GM12878 (cell line): ENCODE measurements around the gene EGF. TPM values are rescaled to one million over a fixed set of nuclear protein-coding genes. Genes with fewer than 3 reads are reported as not detected.

ENCODE experiments used
- ATAC-seq: fragments of 200-7000 bp; cut with Tn5 transposase; 3 replicates; pipeline ENCODE4 v1.9.1; 2020; ENCODE audit warnings: mild to moderate bottlenecking, moderate library complexity
- BruUV-seq: library from RNA; stranded (reverse); fragments of 400-500 nt; replicated peaks from 2 replicates; lab custom pipeline; 2021; lab: Mats Ljungman, UMichigan
- CTCF ChIA-PET: fragments of 300-600 bp; sonication (Branson Sonifier 250); formaldehyde crosslinking; extraction: SDS; loops from one replicate; lab custom pipeline; 2021; ENCODE audit warnings: inconsistent platforms; lab: Yijun Ruan, JAX
- POLR2A ChIA-PET: fragments of 350-600 bp; formaldehyde crosslinking; extraction: SDS; loops from one replicate; lab custom pipeline; 2021; ENCODE audit warnings: inconsistent platforms; lab: Charles Lee
- RAD21 ChIA-PET: fragments of 300-600 bp; sonication (Branson Sonifier 250); formaldehyde crosslinking; loops from one replicate; lab custom pipeline; 2023; ENCODE audit warnings: antibody characterized with exemption; ENCODE audit not compliant: unreplicated experiment; lab: Charles Lee
- SMC1A ChIA-PET: fragments of 300-600 bp; sonication (Branson Sonifier 250); formaldehyde crosslinking; loops from one replicate; lab custom pipeline; 2023; ENCODE audit not compliant: unreplicated experiment, uncharacterized antibody; lab: Charles Lee
- DNase-seq: peaks from one replicate; pipeline ENCODE4 v3.0.0-alpha.2; 2011; ENCODE audit warnings: low read depth, low spot score
- FAIRE-seq: peaks from 3 replicates; lab custom pipeline; 2011; peaks lifted over from hg19 to GRCh38; lab: Jason Lieb, UNC
- H2AFZ ChIP-seq: 2 replicates; pipeline ENCODE4 v1.6.0; 2011; ENCODE audit warnings: low read depth, low read length, control low read depth; ENCODE audit not compliant: control insufficient read depth
- H3K27ac ChIP-seq: 2 replicates; pipeline ENCODE4 v1.5.1; 2011; ENCODE audit warnings: control low read depth; ENCODE audit not compliant: control insufficient read depth, insufficient read depth
- H3K27me3 ChIP-seq, 2 experiments: replicated peaks in 1 of 2; 2 replicates each; pipeline versions ENCODE4 v1.6.0 to v1.6.1; 2011; ENCODE audit warnings: low read length in 1 of 2; ENCODE audit not compliant: control insufficient read depth in 2 of 2, insufficient read depth in 2 of 2
- H3K36me3 ChIP-seq, 2 experiments: 2 replicates each; pipeline ENCODE4 v1.5.1; 2011; ENCODE audit warnings: low read length in 1 of 2; ENCODE audit not compliant: control insufficient read depth in 2 of 2, insufficient read depth in 2 of 2
- H3K4me1 ChIP-seq: 2 replicates; pipeline ENCODE4 v1.6.1; 2011; ENCODE audit warnings: mild to moderate bottlenecking, low read length, moderate library complexity, mixed read lengths; ENCODE audit not compliant: control insufficient read depth, insufficient read depth
- H3K4me2 ChIP-seq: 2 replicates; pipeline ENCODE4 v1.6.0; 2011; ENCODE audit warnings: control low read depth; ENCODE audit not compliant: control insufficient read depth, insufficient read depth
- H3K4me3 ChIP-seq: fragments of 200-600 bp; sonication (generic); 2 replicates; pipeline ENCODE4 v1.5.1; 2016
- H3K79me2 ChIP-seq: 2 replicates; pipeline ENCODE4 v1.6.0; 2011; ENCODE audit warnings: low read length; ENCODE audit not compliant: control insufficient read depth, insufficient read depth
- H3K9ac ChIP-seq: 2 replicates; pipeline ENCODE4 v1.8.0; 2011; ENCODE audit warnings: low read length, control low read depth, mixed read lengths; ENCODE audit not compliant: control insufficient read depth, insufficient read depth
- H3K9me3 ChIP-seq: replicated peaks from 3 replicates; pipeline ENCODE4 v1.5.1; 2011; ENCODE audit warnings: mild to moderate bottlenecking, low read length; ENCODE audit not compliant: control insufficient read depth, insufficient read depth
- H4K20me1 ChIP-seq: 2 replicates; pipeline ENCODE4 v1.6.0; 2011; ENCODE audit not compliant: control insufficient read depth, insufficient read depth
- BCL11A ChIP-seq: IDR thresholded peaks from 2 replicates; pipeline ENCODE4 v1.6.1; 2011; ENCODE audit warnings: low read depth, low read length
- CBFB ChIP-seq: IDR thresholded peaks from 2 replicates; pipeline ENCODE4 v1.6.1; 2016; ENCODE audit warnings: antibody characterized with exemption, low read depth
- CEBPB ChIP-seq, 2 experiments: fragments of 150-350 bp in 1 of 2; IDR thresholded peaks; 2 replicates each; pipeline ENCODE4 v1.6.1; 2012 to 2014; ENCODE audit warnings: low read depth in 2 of 2, low read length in 2 of 2, borderline replicate concordance in 1 of 2, inconsistent platforms in 1 of 2
- CREB1 ChIP-seq: IDR thresholded peaks from 2 replicates; pipeline ENCODE4 v1.6.1; 2012; ENCODE audit warnings: low read depth, mild to moderate bottlenecking, inconsistent platforms
- HCFC1 ChIP-seq: fragments of 150-350 bp; IDR thresholded peaks from 2 replicates; pipeline ENCODE4 v1.6.1; 2014; ENCODE audit warnings: low read length
- KLF5 ChIP-seq: fragments of 450-650 bp; IDR thresholded peaks from 2 replicates; pipeline ENCODE4 v1.6.1; 2014; ENCODE audit warnings: mild to moderate bottlenecking; ENCODE audit not compliant: partially characterized antibody
- NR2C1 ChIP-seq: fragments of 450-650 bp; IDR thresholded peaks from 2 replicates; pipeline ENCODE4 v1.6.1; 2017; ENCODE audit warnings: antibody characterized with exemption, mild to moderate bottlenecking, moderate library complexity
- NRF1 ChIP-seq: conservative IDR thresholded peaks from 2 replicates; pipeline ENCODE4 v1.6.1; 2011; ENCODE audit warnings: mild to moderate bottlenecking, low read depth, low read length, improper control_type of control experiment
- ZNF384 ChIP-seq: IDR thresholded peaks from 2 replicates; pipeline ENCODE4 v1.6.1; 2012; ENCODE audit warnings: low read depth, mild to moderate bottlenecking, low read length, improper control_type of control experiment, borderline replicate concordance
- WGBS: methylation state at CpG from one replicate; pipeline ENCODE4 v1.1.6; 2016; ENCODE audit warnings: low lambda C conversion rate; ENCODE audit not compliant: insufficient replicate concordance, insufficient coverage; ENCODE audit errors: missing lambda C conversion rate; 5-methylcytosine and 5-hydroxymethylcytosine counted together
- in situ Hi-C: fragments of 300-500 bp; cut with MboI; formaldehyde crosslinking; loops from 9 replicates; pipeline ENCODE4 v1.14.3; 2018; ENCODE audit warnings: mixed read lengths
- intact Hi-C: fragments of 100-400 bp; cut with micrococcal nuclease; formaldehyde crosslinking; loops from one replicate; pipeline ENCODE4 v1.14.2; 2022; ENCODE audit not compliant: unreplicated experiment
- polyA plus RNA-seq, 11 experiments: library from polyadenylated mRNA; depleted of rRNA in 4 of 11; unstranded in 6 of 11; stranded (reverse) in 5 of 11; fragments of >200 nt; fragmentation: Nextera tagmentation in 4 of 11; fragmentation: Illumina TruSeq in 1 of 11; extraction: Ambion mirVana in 4 of 11; extraction: Trizol in 1 of 11; gene quantifications; 1 replicate in 1 of 11; 2 replicates in 10 of 11; pipeline versions ENCODE4 v1.2.1 to v1.2.3, GENCODE V29; 2011 to 2016; ENCODE audit warnings: inconsistent platforms in 2 of 11, missing spikeins in 2 of 11, low read depth in 1 of 11
- total RNA-seq, 4 experiments: library from RNA; depleted of rRNA in 3 of 4; stranded (reverse); fragments of >200 nt in 3 of 4; fragmentation: Illumina TruSeq in 1 of 4; extraction: Trizol in 1 of 4; gene quantifications; 2 replicates each; pipeline versions ENCODE4 v1.2.1 to v1.2.3, GENCODE V29; 2013 to 2021
- TF ChIP-seq, protein P1 (sequence below): fragments of 450-650 bp; formaldehyde crosslinking; IDR thresholded peaks from 2 replicates; pipeline ENCODE4 v1.4.0; 2022; ENCODE audit warnings: mild to moderate bottlenecking, moderate library complexity
- TF ChIP-seq, protein P2 (sequence below): fragments of 450-650 bp; IDR thresholded peaks from 2 replicates; pipeline ENCODE4 v1.6.1; 2016; ENCODE audit warnings: mild to moderate bottlenecking, moderate library complexity, borderline replicate concordance
- TF ChIP-seq, protein P3 (sequence below): IDR thresholded peaks from 2 replicates; pipeline ENCODE4 v1.6.1; 2011; ENCODE audit warnings: mild to moderate bottlenecking, low read depth, low read length, moderate library complexity; ENCODE audit not compliant: insufficient replicate concordance
- TF ChIP-seq, protein P4 (sequence below): IDR thresholded peaks from 2 replicates; pipeline ENCODE4 v1.6.1; 2012; ENCODE audit warnings: low read depth, low read length, improper control_type of control experiment

Gene EGF
- total and polyA plus RNA-seq, 10 of the 15 experiments (the other 5 are each of a cell fraction or from before 2014, with no cell fraction given): 0.02 to 0.90 (median 0.19) TPM; not detected in 4

DNA sequence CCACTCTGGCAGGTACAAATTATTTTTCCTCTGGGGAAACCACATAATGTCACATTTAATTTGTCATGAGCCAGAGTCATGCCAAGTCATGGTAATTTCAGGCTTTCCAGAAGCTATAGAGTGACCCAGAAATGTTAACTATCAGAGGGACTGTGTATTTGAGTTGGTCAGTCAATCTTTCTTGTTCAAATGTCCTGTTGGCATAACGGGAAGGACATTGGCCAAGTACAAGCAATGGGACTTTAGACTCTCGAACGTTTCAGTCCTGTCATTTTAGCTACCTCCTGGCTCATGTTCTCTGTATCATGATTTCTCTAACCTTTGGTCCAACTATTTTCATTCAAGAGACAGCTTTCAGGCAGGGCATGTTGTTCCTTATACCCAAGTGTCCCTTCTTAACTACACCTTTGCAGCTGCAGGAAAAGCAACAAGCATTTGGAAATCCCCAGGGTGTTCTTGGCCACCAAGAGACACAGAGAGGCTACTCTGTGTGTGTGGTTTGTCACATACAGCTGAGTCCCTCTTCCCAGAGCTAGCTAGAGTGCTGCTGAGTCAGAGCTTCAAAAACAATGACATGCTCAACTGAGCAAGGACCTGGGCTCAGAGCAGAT is 142.6 kb downstream of the EGF start:
- BruUV-seq: no TSS peak
- Histone ChIP-seq H2AFZ (peak overlapping the region; percentile 9), H3K4me3 (peak overlapping the region; percentile 39; the same call in 1 of the 2 replicates), H3K36me3 (no peaks in the 10 kb centered on the region), H3K9ac (0 out of 2 replicates have a peak overlapping the region, but pooled peaks have one; percentile 6), H3K27ac (peak overlapping the region; percentile 68), H3K9me3 (no peaks in the 10 kb centered on the region), H3K79me2 (no peaks in the 10 kb centered on the region), H3K4me1 (peaks cover 25% of the 10 kb centered on the region), H3K4me2 (peak overlapping the region; percentile 44), H3K27me3 (no peaks in the 10 kb centered on the region), H4K20me1 (no peaks in the 10 kb centered on the region)
- ChIA-PET POLR2A (interaction anchor here (0.7 to 2.1 kb wide), 10 partner anchors 11 to 232 kb away, joined by 3 to 22 read pairs (median 3); partner anchors contain the start of gene ELOVL6), SMC1A (interaction anchor here (0.7 to 3.1 kb wide), 45 partner anchors 8 to 463 kb away, joined by 3 to 22 read pairs (median 4); partner anchors contain the start of gene ELOVL6), RAD21 (interaction anchor here (0.8 to 2.6 kb wide), 20 partner anchors 8 to 454 kb away, joined by 3 to 22 read pairs (median 5); partner anchors contain the start of gene ELOVL6), CTCF (interaction anchor here (0.7 to 2.2 kb wide), 19 partner anchors 9 to 461 kb away, joined by 3 to 8 read pairs (median 3); no protein-coding TSS in a partner anchor)
- peak; percentile 68 for FAIRE-seq
- intact Hi-C loops (loop anchor here (1.0 to 5.0 kb wide), 3 partner anchors 52 to 232 kb away; no protein-coding TSS in a partner anchor), in situ Hi-C loops (no loop called here)
- peak; percentile 93 for ATAC-seq
- peak; percentile 80 for DNase-seq
- 33% methylated on average over 3 of the region's 3 CpGs for WGBS
- no peak for TF ChIP-seq CBFB
- no peak for TF ChIP-seq NRF1
- TF ChIP-seq KLF5: no peak
- TF ChIP-seq CEBPB (IDR thresholded peaks at IDR 0.05; ENCODE audit: borderline replicate concordance in 1 of 2, low read depth in 2 of 2, low read length in 2 of 2): no peak
- TF ChIP-seq HCFC1: no peak
- no peak for TF ChIP-seq NR2C1
- no peak for TF ChIP-seq CREB1
- TF ChIP-seq, protein P1, sequence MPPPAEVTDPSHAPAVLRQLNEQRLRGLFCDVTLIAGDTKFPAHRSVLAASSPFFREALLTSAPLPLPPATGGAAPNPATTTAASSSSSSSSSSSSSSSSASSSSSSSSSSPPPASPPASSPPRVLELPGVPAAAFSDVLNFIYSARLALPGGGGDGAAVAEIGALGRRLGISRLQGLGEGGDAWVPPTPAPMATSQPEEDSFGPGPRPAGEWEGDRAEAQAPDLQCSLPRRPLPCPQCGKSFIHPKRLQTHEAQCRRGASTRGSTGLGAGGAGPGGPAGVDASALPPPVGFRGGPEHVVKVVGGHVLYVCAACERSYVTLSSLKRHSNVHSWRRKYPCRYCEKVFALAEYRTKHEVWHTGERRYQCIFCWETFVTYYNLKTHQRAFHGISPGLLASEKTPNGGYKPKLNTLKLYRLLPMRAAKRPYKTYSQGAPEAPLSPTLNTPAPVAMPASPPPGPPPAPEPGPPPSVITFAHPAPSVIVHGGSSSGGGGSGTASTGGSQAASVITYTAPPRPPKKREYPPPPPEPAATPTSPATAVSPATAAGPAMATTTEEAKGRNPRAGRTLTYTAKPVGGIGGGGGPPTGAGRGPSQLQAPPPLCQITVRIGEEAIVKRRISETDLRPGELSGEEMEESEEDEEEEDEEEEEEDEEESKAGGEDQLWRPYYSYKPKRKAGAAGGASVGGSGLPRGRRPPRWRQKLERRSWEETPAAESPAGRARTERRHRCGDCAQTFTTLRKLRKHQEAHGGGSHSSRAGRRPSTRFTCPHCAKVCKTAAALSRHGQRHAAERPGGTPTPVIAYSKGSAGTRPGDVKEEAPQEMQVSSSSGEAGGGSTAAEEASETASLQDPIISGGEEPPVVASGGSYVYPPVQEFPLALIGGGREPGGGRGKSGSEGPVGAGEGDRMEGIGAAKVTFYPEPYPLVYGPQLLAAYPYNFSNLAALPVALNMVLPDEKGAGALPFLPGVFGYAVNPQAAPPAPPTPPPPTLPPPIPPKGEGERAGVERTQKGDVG (CRISPR knock-in tag): no peak
- no peak for TF ChIP-seq ZNF384
- TF ChIP-seq, protein P2, sequence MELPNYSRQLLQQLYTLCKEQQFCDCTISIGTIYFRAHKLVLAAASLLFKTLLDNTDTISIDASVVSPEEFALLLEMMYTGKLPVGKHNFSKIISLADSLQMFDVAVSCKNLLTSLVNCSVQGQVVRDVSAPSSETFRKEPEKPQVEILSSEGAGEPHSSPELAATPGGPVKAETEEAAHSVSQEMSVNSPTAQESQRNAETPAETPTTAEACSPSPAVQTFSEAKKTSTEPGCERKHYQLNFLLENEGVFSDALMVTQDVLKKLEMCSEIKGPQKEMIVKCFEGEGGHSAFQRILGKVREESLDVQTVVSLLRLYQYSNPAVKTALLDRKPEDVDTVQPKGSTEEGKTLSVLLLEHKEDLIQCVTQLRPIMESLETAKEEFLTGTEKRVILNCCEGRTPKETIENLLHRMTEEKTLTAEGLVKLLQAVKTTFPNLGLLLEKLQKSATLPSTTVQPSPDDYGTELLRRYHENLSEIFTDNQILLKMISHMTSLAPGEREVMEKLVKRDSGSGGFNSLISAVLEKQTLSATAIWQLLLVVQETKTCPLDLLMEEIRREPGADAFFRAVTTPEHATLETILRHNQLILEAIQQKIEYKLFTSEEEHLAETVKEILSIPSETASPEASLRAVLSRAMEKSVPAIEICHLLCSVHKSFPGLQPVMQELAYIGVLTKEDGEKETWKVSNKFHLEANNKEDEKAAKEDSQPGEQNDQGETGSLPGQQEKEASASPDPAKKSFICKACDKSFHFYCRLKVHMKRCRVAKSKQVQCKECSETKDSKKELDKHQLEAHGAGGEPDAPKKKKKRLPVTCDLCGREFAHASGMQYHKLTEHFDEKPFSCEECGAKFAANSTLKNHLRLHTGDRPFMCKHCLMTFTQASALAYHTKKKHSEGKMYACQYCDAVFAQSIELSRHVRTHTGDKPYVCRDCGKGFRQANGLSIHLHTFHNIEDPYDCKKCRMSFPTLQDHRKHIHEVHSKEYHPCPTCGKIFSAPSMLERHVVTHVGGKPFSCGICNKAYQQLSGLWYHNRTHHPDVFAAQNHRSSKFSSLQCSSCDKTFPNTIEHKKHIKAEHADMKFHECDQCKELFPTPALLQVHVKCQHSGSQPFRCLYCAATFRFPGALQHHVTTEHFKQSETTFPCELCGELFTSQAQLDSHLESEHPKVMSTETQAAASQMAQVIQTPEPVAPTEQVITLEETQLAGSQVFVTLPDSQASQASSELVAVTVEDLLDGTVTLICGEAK: no peak
- TF ChIP-seq, protein P3, sequence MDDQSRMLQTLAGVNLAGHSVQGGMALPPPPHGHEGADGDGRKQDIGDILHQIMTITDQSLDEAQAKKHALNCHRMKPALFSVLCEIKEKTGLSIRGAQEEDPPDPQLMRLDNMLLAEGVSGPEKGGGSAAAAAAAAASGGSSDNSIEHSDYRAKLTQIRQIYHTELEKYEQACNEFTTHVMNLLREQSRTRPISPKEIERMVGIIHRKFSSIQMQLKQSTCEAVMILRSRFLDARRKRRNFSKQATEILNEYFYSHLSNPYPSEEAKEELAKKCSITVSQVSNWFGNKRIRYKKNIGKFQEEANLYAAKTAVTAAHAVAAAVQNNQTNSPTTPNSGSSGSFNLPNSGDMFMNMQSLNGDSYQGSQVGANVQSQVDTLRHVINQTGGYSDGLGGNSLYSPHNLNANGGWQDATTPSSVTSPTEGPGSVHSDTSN: peak; percentile 41
- no peak; the same call in 1 of the 2 replicates for TF ChIP-seq BCL11A
- TF ChIP-seq, protein P4, sequence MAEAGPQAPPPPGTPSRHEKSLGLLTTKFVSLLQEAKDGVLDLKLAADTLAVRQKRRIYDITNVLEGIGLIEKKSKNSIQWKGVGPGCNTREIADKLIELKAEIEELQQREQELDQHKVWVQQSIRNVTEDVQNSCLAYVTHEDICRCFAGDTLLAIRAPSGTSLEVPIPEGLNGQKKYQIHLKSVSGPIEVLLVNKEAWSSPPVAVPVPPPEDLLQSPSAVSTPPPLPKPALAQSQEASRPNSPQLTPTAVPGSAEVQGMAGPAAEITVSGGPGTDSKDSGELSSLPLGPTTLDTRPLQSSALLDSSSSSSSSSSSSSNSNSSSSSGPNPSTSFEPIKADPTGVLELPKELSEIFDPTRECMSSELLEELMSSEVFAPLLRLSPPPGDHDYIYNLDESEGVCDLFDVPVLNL: no peak
